Measurements from ENCODE around the gene GRM4. TPM values are rescaled to one million over a fixed set of nuclear protein-coding genes. Genes with fewer than 3 reads are reported as not detected.

The GRM4 gene
- total RNA-seq, 1 experiment from 2014 or later: 5.6 TPM

DNA sequence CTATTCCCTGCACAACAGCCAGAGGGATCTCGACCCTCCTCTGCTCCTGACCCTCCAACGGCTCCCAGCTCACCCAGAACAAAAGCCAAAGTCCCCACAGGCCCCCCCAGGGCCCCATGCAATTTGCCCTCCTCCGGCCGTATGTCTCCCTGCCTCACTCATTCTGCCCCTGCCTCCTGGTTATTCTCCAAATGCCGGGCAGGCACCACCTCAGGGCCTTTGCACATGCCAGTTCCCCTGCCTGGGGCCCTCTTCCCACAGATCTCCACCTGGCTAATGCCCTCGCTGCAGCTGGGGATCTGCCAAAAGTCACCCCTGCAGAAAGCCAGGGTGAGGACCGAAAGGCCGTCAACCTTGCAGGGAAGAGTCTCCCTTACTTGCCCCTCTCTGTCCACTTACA lies 66.0 kb downstream of the GRM4 start:
- Histone ChIP-seq H3K4ac (ENCODE audit: low read depth, low read length) (no peak overlapping the region), H3K14ac (ENCODE audit: insufficient read depth, low read length) (no peak overlapping the region), H3K79me2 (ENCODE audit: insufficient read depth, low read length) (no peaks in the 10 kb centered on the region), H3K27ac (ENCODE audit: insufficient read length, low read depth, low read length) (no peak overlapping the region), H2BK5ac (ENCODE audit: insufficient read length, low read length) (no peak overlapping the region), H4K5ac (ENCODE audit: insufficient read length, low read depth, low read length) (no peak overlapping the region), H4K8ac (replicated peaks; ENCODE audit: insufficient read length, low read depth, low read length) (no peak overlapping the region), H3K4me1 (ENCODE audit: insufficient read depth, low read length) (peaks cover 2% of the 10 kb centered on the region; the same call in 1 of the 2 replicates), H3T11ph (ENCODE audit: low read length) (no peak overlapping the region), H2BK12ac (ENCODE audit: insufficient read length, low read depth, low read length) (no peak overlapping the region), H3K9ac (ENCODE audit: extremely low read depth, insufficient read length, low read length) (no peak overlapping the region), H3K18ac (ENCODE audit: insufficient read length, low read depth, low read length) (no peak overlapping the region), H3K23me2 (ENCODE audit: insufficient read length, low read depth, low read length, poor library complexity, severe bottlenecking) (no peaks in the 10 kb centered on the region), H4K91ac (ENCODE audit: insufficient read length, low read depth, low read length) (no peak overlapping the region), H3K79me1 (ENCODE audit: insufficient read depth, low read depth, low read length, poor library complexity, severe bottlenecking) (no peaks in the 10 kb centered on the region), H2BK20ac (ENCODE audit: low read depth, low read length, poor library complexity, severe bottlenecking) (no peak overlapping the region), H3K56ac (ENCODE audit: insufficient read length, low read depth, low read length) (no peak overlapping the region), H2BK15ac (ENCODE audit: low read depth, low read length) (no peak overlapping the region), H2BK120ac (ENCODE audit: low read depth, low read length, poor library complexity, severe bottlenecking) (no peak overlapping the region), H3K4me2 (ENCODE audit: insufficient read depth, insufficient read length, low read length) (no peak overlapping the region), H3K23ac (ENCODE audit: insufficient read length, low read depth, low read length) (no peak overlapping the region), H3K27me3 (ENCODE audit: insufficient read depth, low read length) (no peaks in the 10 kb centered on the region), H2AFZ (ENCODE audit: low read length) (no peak overlapping the region), H4K20me1 (ENCODE audit: control insufficient read depth, insufficient read depth, insufficient read length) (no peaks in the 10 kb centered on the region), H3K9me3 (ENCODE audit: control insufficient read depth, low read depth, low read length) (no peaks in the 10 kb centered on the region), H2AK5ac (ENCODE audit: insufficient read length, low read length) (no peak overlapping the region)
- no peaks in the 10 kb centered on the region for H3K9me3 Mint-ChIP-seq
- DNase-seq: no peak
- H3K27ac Mint-ChIP-seq: no peak overlapping the region; a peak in 2 of 7 replicates
- H3K36me3 Mint-ChIP-seq (ENCODE audit: insufficient read depth in 1 of 3, low read depth in 3 of 3): no peaks in the 10 kb centered on the region
- no CpG with 5 or more reads among the region's 8 CpGs for WGBS (ENCODE audit: extremely low coverage, insufficient read length, low lambda C conversion rate)
- TF ChIP-seq, protein P1, sequence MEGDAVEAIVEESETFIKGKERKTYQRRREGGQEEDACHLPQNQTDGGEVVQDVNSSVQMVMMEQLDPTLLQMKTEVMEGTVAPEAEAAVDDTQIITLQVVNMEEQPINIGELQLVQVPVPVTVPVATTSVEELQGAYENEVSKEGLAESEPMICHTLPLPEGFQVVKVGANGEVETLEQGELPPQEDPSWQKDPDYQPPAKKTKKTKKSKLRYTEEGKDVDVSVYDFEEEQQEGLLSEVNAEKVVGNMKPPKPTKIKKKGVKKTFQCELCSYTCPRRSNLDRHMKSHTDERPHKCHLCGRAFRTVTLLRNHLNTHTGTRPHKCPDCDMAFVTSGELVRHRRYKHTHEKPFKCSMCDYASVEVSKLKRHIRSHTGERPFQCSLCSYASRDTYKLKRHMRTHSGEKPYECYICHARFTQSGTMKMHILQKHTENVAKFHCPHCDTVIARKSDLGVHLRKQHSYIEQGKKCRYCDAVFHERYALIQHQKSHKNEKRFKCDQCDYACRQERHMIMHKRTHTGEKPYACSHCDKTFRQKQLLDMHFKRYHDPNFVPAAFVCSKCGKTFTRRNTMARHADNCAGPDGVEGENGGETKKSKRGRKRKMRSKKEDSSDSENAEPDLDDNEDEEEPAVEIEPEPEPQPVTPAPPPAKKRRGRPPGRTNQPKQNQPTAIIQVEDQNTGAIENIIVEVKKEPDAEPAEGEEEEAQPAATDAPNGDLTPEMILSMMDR (conservative IDR thresholded peaks at IDR 0.05): no peak
- H3K4me3 Mint-ChIP-seq: no peak overlapping the region
- H3K27me3 Mint-ChIP-seq (ENCODE audit: low read depth): peaks cover 2% of the 10 kb centered on the region; the same call in 1 of the 2 replicates
- peaks cover 20 to 39% of the 10 kb centered on the region in 2 experiments for H3K4me1 Mint-ChIP-seq

All from H9 (cell line).